ENCODE measurements around the gene GDF7. TPM values are rescaled to one million over a fixed set of nuclear protein-coding genes. Genes with fewer than 3 reads are reported as not detected.

The GDF7 gene
- total RNA-seq, 1 donor from 2014 or later = 0.52 TPM

- peaks cover 10 to 20% (median 16%) of the 10 kb centered on the region in 3 donors for H3K27me3 ChIP-seq (ENCODE audit: control insufficient read depth in 3 of 3, insufficient read depth in 3 of 3, low read length in 3 of 3)
- no peak overlapping the region for H3K9ac ChIP-seq (ENCODE audit: low read depth in 1 of 3, low read length in 3 of 3)
- no peak overlapping the region for H3K27ac ChIP-seq (ENCODE audit: low read depth, low read length)
- no peaks in the 10 kb centered on the region for H3K36me3 ChIP-seq (ENCODE audit: control insufficient read depth in 3 of 3, insufficient read depth in 3 of 3, low read length in 3 of 3)
- peaks cover 6 to 19% (median 14%) of the 10 kb centered on the region in 3 donors for H3K4me1 ChIP-seq (ENCODE audit: control insufficient read depth in 3 of 3, insufficient read depth in 3 of 3, low read length in 3 of 3)
- H3K9me3 ChIP-seq (ENCODE audit: control insufficient read depth in 3 of 3, low read length in 3 of 3) = no peaks in the 10 kb centered on the region
- H3K4me3 ChIP-seq (ENCODE audit: low read length in 3 of 3) = no peak overlapping the region
These were observed 10.5 kb downstream of the GDF7 start for GRCh38 chr2:20677301-20678085.

- no peak overlapping the region for H3K9ac ChIP-seq (ENCODE audit: low read depth in 1 of 3, low read length in 3 of 3)
- H3K27ac ChIP-seq (ENCODE audit: low read depth, low read length) = no peak overlapping the region
- H3K36me3 ChIP-seq (ENCODE audit: control insufficient read depth in 3 of 3, insufficient read depth in 3 of 3, low read length in 3 of 3) = no peaks in the 10 kb centered on the region
- H3K4me3 ChIP-seq (ENCODE audit: low read length in 3 of 3) = no peak overlapping the region
- H3K9me3 ChIP-seq (ENCODE audit: control insufficient read depth in 3 of 3, low read length in 3 of 3) = no peaks in the 10 kb centered on the region
- H3K4me1 ChIP-seq (ENCODE audit: control insufficient read depth in 3 of 3, insufficient read depth in 3 of 3, low read length in 3 of 3) = peaks cover 6 to 19% (median 14%) of the 10 kb centered on the region in 3 donors
- H3K27me3 ChIP-seq (ENCODE audit: control insufficient read depth in 3 of 3, insufficient read depth in 3 of 3, low read length in 3 of 3) = peaks cover 6 to 15% (median 14%) of the 10 kb centered on the region in 3 donors
These were observed 11.1 kb downstream of the GDF7 start for GRCh38 chr2:20678086-20678395.

GRCh38 chr2:20678780-20679179 is 11.8 kb downstream of the GDF7 start:
- Histone ChIP-seq H3K36me3 (ENCODE audit: control insufficient read depth in 3 of 3, insufficient read depth in 3 of 3, low read length in 3 of 3) (no peaks in the 10 kb centered on the region), H3K27ac (ENCODE audit: low read depth, low read length) (no peak overlapping the region), H3K9me3 (ENCODE audit: control insufficient read depth in 3 of 3, low read length in 3 of 3) (no peaks in the 10 kb centered on the region), H3K4me3 (ENCODE audit: low read length in 3 of 3) (no peak overlapping the region), H3K4me1 (ENCODE audit: control insufficient read depth in 3 of 3, insufficient read depth in 3 of 3, low read length in 3 of 3) (peaks cover 6 to 19% (median 14%) of the 10 kb centered on the region in 3 donors), H3K27me3 (ENCODE audit: control insufficient read depth in 3 of 3, insufficient read depth in 3 of 3, low read length in 3 of 3) (peaks cover 2 to 10% (median 8%) of the 10 kb centered on the region in 3 donors), H3K9ac (ENCODE audit: low read depth in 1 of 3, low read length in 3 of 3) (no peak overlapping the region)

DNA sequence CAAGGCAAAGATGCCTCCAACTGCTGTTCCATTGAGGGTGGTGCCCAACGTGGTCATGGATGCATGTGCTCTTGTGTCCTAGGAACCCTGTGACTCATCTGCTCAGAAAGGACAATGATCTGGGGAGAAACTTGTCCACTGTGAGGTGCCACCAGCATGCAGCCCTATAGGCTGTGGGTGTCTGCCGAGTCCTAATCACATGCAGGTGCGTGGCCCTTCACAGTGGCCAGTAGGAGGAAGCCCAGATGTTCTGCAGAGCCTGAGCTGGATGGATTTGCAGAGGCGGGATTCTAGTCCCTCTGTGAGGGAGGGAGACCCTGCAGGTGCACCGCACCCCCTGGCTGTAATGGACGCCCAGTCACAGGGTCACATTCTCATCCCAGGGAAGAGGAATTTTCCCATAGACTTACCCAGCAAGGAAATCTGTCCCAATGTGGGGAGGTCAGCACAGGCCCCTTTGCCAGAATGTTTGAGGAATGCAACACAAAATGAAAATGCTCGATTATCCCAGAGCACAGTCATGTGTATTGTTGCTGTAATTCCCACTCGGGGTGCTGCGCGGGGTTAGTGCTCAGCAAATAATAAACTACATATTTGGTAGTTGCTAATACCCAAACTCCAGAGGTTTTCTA is 13.9 kb downstream of the GDF7 start:
- H3K27me3 ChIP-seq (ENCODE audit: control insufficient read depth in 3 of 3, insufficient read depth in 3 of 3, low read length in 3 of 3) = no peaks in the 10 kb centered on the region

GRCh38 chr2:20682167-20682920 is 15.4 kb downstream of the GDF7 start:
- Histone ChIP-seq H3K36me3 (ENCODE audit: control insufficient read depth in 3 of 3, insufficient read depth in 3 of 3, low read length in 3 of 3) (peaks cover 0 to 6% (median 0%) of the 10 kb centered on the region in 3 donors), H3K9ac (ENCODE audit: low read depth in 1 of 3, low read length in 3 of 3) (no peak overlapping the region), H3K9me3 (ENCODE audit: control insufficient read depth in 3 of 3, low read length in 3 of 3) (no peaks in the 10 kb centered on the region)

More for the DNA sequence above, 13.9 kb downstream of the GDF7 start:
- Histone ChIP-seq H3K4me1 (ENCODE audit: control insufficient read depth in 3 of 3, insufficient read depth in 3 of 3, low read length in 3 of 3) (peaks cover 0 to 10% (median 6%) of the 10 kb centered on the region in 3 donors), H3K9me3 (ENCODE audit: control insufficient read depth in 3 of 3, low read length in 3 of 3) (no peaks in the 10 kb centered on the region), H3K27ac (ENCODE audit: low read depth, low read length) (no peak overlapping the region), H3K4me3 (ENCODE audit: low read length in 3 of 3) (no peak overlapping the region), H3K9ac (ENCODE audit: low read depth in 1 of 3, low read length in 3 of 3) (no peak overlapping the region), H3K36me3 (ENCODE audit: control insufficient read depth in 3 of 3, insufficient read depth in 3 of 3, low read length in 3 of 3) (peaks cover 0 to 6% (median 0%) of the 10 kb centered on the region in 3 donors)

GRCh38 chr2:20684581-20685063 is 17.7 kb downstream of the GDF7 start:
- Histone ChIP-seq H3K4me3 (ENCODE audit: low read length in 3 of 3) (no peak overlapping the region), H3K4me1 (ENCODE audit: control insufficient read depth in 3 of 3, insufficient read depth in 3 of 3, low read length in 3 of 3) (no peaks in the 10 kb centered on the region), H3K27me3 (ENCODE audit: control insufficient read depth in 3 of 3, insufficient read depth in 3 of 3, low read length in 3 of 3) (no peaks in the 10 kb centered on the region), H3K9ac (ENCODE audit: low read depth in 1 of 3, low read length in 3 of 3) (no peak overlapping the region), H3K27ac (ENCODE audit: low read depth, low read length) (no peak overlapping the region), H3K36me3 (ENCODE audit: control insufficient read depth in 3 of 3, insufficient read depth in 3 of 3, low read length in 3 of 3) (peaks cover 0 to 6% (median 0%) of the 10 kb centered on the region in 3 donors), H3K9me3 (ENCODE audit: control insufficient read depth in 3 of 3, low read length in 3 of 3) (no peaks in the 10 kb centered on the region)

More at GRCh38 chr2:20682167-20682920, 15.4 kb downstream of the GDF7 start:
- Histone ChIP-seq H3K4me1 (ENCODE audit: control insufficient read depth in 3 of 3, insufficient read depth in 3 of 3, low read length in 3 of 3) (peaks cover 0 to 4% (median 2%) of the 10 kb centered on the region in 3 donors), H3K27ac (ENCODE audit: low read depth, low read length) (no peak overlapping the region), H3K27me3 (ENCODE audit: control insufficient read depth in 3 of 3, insufficient read depth in 3 of 3, low read length in 3 of 3) (no peaks in the 10 kb centered on the region), H3K4me3 (ENCODE audit: low read length in 3 of 3) (no peak overlapping the region)

GRCh38 chr2:20687260-20687832 is 20.4 kb downstream of the GDF7 start:
- Histone ChIP-seq H3K27me3 (ENCODE audit: control insufficient read depth in 3 of 3, insufficient read depth in 3 of 3, low read length in 3 of 3) (no peaks in the 10 kb centered on the region), H3K9ac (ENCODE audit: low read depth in 1 of 3, low read length in 3 of 3) (no peak overlapping the region), H3K36me3 (ENCODE audit: control insufficient read depth in 3 of 3, insufficient read depth in 3 of 3, low read length in 3 of 3) (peaks cover 0 to 6% (median 0%) of the 10 kb centered on the region in 3 donors), H3K4me3 (ENCODE audit: low read length in 3 of 3) (no peak overlapping the region), H3K4me1 (ENCODE audit: control insufficient read depth in 3 of 3, insufficient read depth in 3 of 3, low read length in 3 of 3) (no peaks in the 10 kb centered on the region), H3K27ac (ENCODE audit: low read depth, low read length) (no peak overlapping the region), H3K9me3 (ENCODE audit: control insufficient read depth in 3 of 3, low read length in 3 of 3) (no peaks in the 10 kb centered on the region)

DNA sequence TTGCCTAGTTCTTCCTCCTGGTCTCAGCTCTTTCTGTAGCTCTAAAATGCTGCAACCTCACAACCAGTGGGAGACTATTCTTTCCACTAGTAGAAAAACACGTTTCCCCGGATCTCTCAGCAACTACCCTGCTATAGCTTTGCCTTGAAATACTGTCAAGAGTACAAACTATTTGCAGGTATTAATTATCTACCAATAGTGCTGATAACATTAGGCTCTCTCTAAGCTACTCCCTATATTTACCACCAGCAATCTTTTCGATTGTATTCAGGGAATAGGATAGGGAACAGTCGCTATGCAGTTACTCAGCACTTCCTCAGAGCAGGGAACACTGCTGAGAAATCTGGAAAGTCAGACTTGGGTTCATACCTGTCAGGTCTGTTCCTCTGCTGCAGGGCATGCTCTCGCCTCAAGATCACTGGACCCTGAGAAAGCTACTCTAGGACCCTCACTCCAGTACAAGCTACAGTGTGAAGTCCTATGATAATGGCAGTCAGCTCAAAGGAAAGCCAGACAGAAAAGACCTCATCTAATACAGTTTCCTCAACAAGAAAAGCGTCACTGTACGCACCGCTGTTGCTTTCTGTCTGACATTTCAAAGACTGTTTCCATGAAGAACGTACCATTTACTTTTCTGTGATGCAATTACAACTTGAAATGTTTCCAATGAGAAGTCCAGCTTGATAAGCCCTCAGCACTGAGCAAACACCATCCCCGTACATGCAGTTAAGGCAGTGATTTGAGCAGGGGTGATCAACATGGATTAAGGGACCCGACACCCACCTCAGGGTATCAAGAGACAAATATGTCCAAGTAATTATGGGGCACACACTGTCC is 22.7 kb downstream of the GDF7 start:
- Histone ChIP-seq H3K27ac (ENCODE audit: low read depth, low read length) (no peak overlapping the region), H3K36me3 (ENCODE audit: control insufficient read depth in 3 of 3, insufficient read depth in 3 of 3, low read length in 3 of 3) (peaks cover 0 to 3% (median 0%) of the 10 kb centered on the region in 3 donors), H3K9ac (ENCODE audit: low read depth in 1 of 3, low read length in 3 of 3) (no peak overlapping the region), H3K9me3 (ENCODE audit: control insufficient read depth in 3 of 3, low read length in 3 of 3) (no peaks in the 10 kb centered on the region), H3K4me3 (ENCODE audit: low read length in 3 of 3) (no peak overlapping the region), H3K4me1 (ENCODE audit: control insufficient read depth in 3 of 3, insufficient read depth in 3 of 3, low read length in 3 of 3) (no peaks in the 10 kb centered on the region), H3K27me3 (ENCODE audit: control insufficient read depth in 3 of 3, insufficient read depth in 3 of 3, low read length in 3 of 3) (no peaks in the 10 kb centered on the region)

GRCh38 chr2:20691076-20691734 is 24.3 kb downstream of the GDF7 start:
- Histone ChIP-seq H3K4me1 (ENCODE audit: control insufficient read depth in 3 of 3, insufficient read depth in 3 of 3, low read length in 3 of 3) (no peaks in the 10 kb centered on the region), H3K4me3 (ENCODE audit: low read length in 3 of 3) (no peak overlapping the region), H3K27ac (ENCODE audit: low read depth, low read length) (no peak overlapping the region), H3K9ac (ENCODE audit: low read depth in 1 of 3, low read length in 3 of 3) (no peak overlapping the region), H3K9me3 (ENCODE audit: control insufficient read depth in 3 of 3, low read length in 3 of 3) (no peaks in the 10 kb centered on the region), H3K36me3 (ENCODE audit: control insufficient read depth in 3 of 3, insufficient read depth in 3 of 3, low read length in 3 of 3) (no peaks in the 10 kb centered on the region), H3K27me3 (ENCODE audit: control insufficient read depth in 3 of 3, insufficient read depth in 3 of 3, low read length in 3 of 3) (no peaks in the 10 kb centered on the region)
